HepG2 (cell line): ENCODE data around the gene DSTYK. TPM values are rescaled to one million over a fixed set of nuclear protein-coding genes. Genes with fewer than 3 reads are reported as not detected.

ENCODE experiments used
- ATF7 ChIP-seq, 2 experiments: fragments of 450-650 bp in 1 of 2; sonication (generic) in 1 of 2; formaldehyde crosslinking in 1 of 2; IDR thresholded peaks; 2 replicates each; pipeline versions ENCODE4 v1.4.0 to v1.6.1; 2016 to 2020; ENCODE audit warnings: antibody characterized with exemption in 1 of 2, mild to moderate bottlenecking in 1 of 2, missing genetic modification reagents in 1 of 2
- NFRKB ChIP-seq: fragments of 450-650 bp; IDR thresholded peaks from 2 replicates; pipeline ENCODE4 v1.6.1; 2017
- REL ChIP-seq: sonication (generic); formaldehyde crosslinking; conservative IDR thresholded peaks from 2 replicates; pipeline ENCODE4 v1.8.0; 2022; ENCODE audit warnings: mild to moderate bottlenecking, missing genetic modification reagents, moderate library complexity
- ZNF331 ChIP-seq: sonication (generic); formaldehyde crosslinking; IDR thresholded peaks from 2 replicates; pipeline ENCODE4 v1.4.0; 2020; ENCODE audit warnings: missing genetic modification reagents
- ZNF879 ChIP-seq: sonication (generic); formaldehyde crosslinking; IDR thresholded peaks from 2 replicates; pipeline ENCODE4 v1.8.1; 2023; ENCODE audit warnings: missing genetic modification reagents
- polyA plus RNA-seq, 8 experiments: library from polyadenylated mRNA; depleted of rRNA in 3 of 8; stranded (reverse) in 7 of 8; unstranded in 1 of 8; fragments of >200 nt; fragmentation: Illumina TruSeq in 4 of 8; extraction: Trizol in 4 of 8; gene quantifications; 2 replicates each; pipeline versions ENCODE4 v1.2.1 to v1.2.3, GENCODE V29; 2011 to 2016; ENCODE audit warnings: low read depth in 4 of 8, missing spikeins in 1 of 8, mixed read lengths in 1 of 8; ENCODE audit not compliant: insufficient read depth in 1 of 8
- total RNA-seq, 5 experiments: library from RNA; depleted of rRNA; stranded (reverse); fragments of >200 nt; fragmentation: Illumina TruSeq; extraction: Trizol; gene quantifications; 2 replicates each; pipeline ENCODE4 v1.2.3, GENCODE V29; 2016; ENCODE audit warnings: low read depth in 1 of 5
- TF ChIP-seq, protein P1 (sequence below): sonication (generic); formaldehyde crosslinking; IDR thresholded peaks from 2 replicates; pipeline ENCODE4 v1.4.0; 2020; ENCODE audit warnings: missing genetic modification reagents
- TF ChIP-seq, protein P2 (sequence below): sonication (generic); formaldehyde crosslinking; IDR thresholded peaks from 2 replicates; pipeline ENCODE4 v1.4.0; 2020; ENCODE audit warnings: missing genetic modification reagents; ENCODE audit errors: not compliant biosample characterization
- TF ChIP-seq, protein P3 (sequence below): sonication (generic); formaldehyde crosslinking; IDR thresholded peaks from 2 replicates; pipeline ENCODE4 v1.4.0; 2020; ENCODE audit warnings: missing genetic modification reagents, borderline replicate concordance
- TF ChIP-seq, protein P4 (sequence below): sonication (generic); formaldehyde crosslinking; IDR thresholded peaks from 2 replicates; pipeline ENCODE4 v1.5.0; 2020; ENCODE audit warnings: mild to moderate bottlenecking, missing genetic modification reagents
- TF ChIP-seq, protein P5 (sequence below): sonication (generic); formaldehyde crosslinking; IDR thresholded peaks from 2 replicates; pipeline ENCODE4 v1.4.0; 2020; ENCODE audit warnings: low read depth, missing genetic modification reagents

Gene DSTYK
- total and polyA plus RNA-seq, 2 of the 13 experiments (the other 11 are each of a cell fraction or from before 2014, with no cell fraction given) = 2.6 to 4.8 TPM

DNA sequence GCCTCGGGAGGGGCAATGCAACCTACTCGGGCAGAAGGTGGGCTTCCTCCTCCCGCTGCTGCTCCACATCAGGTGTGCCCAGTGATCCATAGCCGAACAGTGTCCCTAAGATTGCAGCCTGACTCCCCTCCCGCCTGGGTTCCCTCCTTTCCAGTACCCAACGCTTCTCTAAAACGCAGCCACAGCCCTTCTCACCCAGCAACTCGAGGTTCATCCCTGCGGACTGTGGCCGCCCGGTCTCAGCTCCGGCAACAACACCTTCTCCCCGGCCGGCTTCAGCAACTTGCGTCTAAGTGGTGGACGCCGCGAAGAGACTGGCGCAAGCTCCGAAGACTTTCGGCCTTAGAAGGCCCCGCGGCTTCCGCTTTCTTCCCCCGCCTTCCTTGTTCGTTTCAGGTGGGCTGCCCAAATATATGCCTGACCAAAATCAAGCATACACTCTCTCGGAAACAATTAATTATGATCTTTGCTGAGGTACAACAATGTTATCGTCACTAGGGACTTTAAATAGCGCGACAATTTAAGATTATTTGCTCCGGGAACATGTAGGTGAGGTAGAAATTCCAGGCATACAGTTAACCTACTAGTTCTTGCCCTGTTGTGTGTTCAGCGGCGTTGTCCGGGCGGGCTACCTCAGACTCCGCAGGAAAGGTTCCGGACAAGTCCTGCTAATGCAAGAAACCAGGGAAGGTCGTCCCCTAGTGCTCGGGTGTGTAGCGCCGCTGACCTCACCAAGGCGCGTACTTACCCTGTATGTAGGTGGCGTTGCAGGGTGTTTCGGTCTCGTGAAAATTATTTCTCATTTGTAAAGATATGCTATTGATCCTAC, 89.6 kb downstream of the DSTYK start, which contains the start of gene RBBP5 (continued):
- TF ChIP-seq, protein P1, sequence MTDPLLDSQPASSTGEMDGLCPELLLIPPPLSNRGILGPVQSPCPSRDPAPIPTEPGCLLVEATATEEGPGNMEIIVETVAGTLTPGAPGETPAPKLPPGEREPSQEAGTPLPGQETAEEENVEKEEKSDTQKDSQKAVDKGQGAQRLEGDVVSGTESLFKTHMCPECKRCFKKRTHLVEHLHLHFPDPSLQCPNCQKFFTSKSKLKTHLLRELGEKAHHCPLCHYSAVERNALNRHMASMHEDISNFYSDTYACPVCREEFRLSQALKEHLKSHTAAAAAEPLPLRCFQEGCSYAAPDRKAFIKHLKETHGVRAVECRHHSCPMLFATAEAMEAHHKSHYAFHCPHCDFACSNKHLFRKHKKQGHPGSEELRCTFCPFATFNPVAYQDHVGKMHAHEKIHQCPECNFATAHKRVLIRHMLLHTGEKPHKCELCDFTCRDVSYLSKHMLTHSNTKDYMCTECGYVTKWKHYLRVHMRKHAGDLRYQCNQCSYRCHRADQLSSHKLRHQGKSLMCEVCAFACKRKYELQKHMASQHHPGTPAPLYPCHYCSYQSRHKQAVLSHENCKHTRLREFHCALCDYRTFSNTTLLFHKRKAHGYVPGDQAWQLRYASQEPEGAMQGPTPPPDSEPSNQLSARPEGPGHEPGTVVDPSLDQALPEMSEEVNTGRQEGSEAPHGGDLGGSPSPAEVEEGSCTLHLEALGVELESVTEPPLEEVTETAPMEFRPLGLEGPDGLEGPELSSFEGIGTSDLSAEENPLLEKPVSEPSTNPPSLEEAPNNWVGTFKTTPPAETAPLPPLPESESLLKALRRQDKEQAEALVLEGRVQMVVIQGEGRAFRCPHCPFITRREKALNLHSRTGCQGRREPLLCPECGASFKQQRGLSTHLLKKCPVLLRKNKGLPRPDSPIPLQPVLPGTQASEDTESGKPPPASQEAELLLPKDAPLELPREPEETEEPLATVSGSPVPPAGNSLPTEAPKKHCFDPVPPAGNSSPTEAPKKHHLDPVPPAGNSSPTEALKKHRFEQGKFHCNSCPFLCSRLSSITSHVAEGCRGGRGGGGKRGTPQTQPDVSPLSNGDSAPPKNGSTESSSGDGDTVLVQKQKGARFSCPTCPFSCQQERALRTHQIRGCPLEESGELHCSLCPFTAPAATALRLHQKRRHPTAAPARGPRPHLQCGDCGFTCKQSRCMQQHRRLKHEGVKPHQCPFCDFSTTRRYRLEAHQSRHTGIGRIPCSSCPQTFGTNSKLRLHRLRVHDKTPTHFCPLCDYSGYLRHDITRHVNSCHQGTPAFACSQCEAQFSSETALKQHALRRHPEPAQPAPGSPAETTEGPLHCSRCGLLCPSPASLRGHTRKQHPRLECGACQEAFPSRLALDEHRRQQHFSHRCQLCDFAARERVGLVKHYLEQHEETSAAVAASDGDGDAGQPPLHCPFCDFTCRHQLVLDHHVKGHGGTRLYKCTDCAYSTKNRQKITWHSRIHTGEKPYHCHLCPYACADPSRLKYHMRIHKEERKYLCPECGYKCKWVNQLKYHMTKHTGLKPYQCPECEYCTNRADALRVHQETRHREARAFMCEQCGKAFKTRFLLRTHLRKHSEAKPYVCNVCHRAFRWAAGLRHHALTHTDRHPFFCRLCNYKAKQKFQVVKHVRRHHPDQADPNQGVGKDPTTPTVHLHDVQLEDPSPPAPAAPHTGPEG (CRISPR knock-in tag) = no peak; the same call in 1 of the 2 replicates
- TF ChIP-seq ZNF331 (CRISPR knock-in tag) = peak; percentile 92
- peak; percentile 47; the same call in 1 of the 2 replicates for TF ChIP-seq REL
- TF ChIP-seq, protein P2, sequence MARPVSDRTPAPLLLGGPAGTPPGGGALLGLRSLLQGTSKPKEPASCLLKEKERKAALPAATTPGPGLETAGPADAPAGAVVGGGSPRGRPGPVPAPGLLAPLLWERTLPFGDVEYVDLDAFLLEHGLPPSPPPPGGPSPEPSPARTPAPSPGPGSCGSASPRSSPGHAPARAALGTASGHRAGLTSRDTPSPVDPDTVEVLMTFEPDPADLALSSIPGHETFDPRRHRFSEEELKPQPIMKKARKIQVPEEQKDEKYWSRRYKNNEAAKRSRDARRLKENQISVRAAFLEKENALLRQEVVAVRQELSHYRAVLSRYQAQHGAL (CRISPR knock-in tag) = no peak
- TF ChIP-seq NFRKB = no peak
- TF ChIP-seq ATF7 (IDR thresholded peaks at IDR 0.05) = peak; percentile 57; the same call in 1 of the 2 replicates
- peak; percentile 71 for TF ChIP-seq ATF7 (CRISPR knock-in tag; IDR thresholded peaks at IDR 0.05)
- TF ChIP-seq, protein P3, sequence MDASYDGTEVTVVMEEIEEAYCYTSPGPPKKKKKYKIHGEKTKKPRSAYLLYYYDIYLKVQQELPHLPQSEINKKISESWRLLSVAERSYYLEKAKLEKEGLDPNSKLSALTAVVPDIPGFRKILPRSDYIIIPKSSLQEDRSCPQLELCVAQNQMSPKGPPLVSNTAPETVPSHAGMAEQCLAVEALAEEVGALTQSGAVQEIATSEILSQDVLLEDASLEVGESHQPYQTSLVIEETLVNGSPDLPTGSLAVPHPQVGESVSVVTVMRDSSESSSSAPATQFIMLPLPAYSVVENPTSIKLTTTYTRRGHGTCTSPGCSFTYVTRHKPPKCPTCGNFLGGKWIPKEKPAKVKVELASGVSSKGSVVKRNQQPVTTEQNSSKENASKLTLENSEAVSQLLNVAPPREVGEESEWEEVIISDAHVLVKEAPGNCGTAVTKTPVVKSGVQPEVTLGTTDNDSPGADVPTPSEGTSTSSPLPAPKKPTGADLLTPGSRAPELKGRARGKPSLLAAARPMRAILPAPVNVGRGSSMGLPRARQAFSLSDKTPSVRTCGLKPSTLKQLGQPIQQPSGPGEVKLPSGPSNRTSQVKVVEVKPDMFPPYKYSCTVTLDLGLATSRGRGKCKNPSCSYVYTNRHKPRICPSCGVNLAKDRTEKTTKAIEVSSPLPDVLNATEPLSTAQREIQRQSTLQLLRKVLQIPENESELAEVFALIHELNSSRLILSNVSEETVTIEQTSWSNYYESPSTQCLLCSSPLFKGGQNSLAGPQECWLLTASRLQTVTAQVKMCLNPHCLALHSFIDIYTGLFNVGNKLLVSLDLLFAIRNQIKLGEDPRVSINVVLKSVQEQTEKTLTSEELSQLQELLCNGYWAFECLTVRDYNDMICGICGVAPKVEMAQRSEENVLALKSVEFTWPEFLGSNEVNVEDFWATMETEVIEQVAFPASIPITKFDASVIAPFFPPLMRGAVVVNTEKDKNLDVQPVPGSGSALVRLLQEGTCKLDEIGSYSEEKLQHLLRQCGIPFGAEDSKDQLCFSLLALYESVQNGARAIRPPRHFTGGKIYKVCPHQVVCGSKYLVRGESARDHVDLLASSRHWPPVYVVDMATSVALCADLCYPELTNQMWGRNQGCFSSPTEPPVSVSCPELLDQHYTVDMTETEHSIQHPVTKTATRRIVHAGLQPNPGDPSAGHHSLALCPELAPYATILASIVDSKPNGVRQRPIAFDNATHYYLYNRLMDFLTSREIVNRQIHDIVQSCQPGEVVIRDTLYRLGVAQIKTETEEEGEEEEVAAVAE = peak; percentile 81
- TF ChIP-seq, protein P4, sequence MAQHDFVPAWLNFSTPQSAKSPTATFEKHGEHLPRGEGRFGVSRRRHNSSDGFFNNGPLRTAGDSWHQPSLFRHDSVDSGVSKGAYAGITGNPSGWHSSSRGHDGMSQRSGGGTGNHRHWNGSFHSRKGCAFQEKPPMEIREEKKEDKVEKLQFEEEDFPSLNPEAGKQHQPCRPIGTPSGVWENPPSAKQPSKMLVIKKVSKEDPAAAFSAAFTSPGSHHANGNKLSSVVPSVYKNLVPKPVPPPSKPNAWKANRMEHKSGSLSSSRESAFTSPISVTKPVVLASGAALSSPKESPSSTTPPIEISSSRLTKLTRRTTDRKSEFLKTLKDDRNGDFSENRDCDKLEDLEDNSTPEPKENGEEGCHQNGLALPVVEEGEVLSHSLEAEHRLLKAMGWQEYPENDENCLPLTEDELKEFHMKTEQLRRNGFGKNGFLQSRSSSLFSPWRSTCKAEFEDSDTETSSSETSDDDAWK (CRISPR knock-in tag) = no peak
- TF ChIP-seq, protein P5, sequence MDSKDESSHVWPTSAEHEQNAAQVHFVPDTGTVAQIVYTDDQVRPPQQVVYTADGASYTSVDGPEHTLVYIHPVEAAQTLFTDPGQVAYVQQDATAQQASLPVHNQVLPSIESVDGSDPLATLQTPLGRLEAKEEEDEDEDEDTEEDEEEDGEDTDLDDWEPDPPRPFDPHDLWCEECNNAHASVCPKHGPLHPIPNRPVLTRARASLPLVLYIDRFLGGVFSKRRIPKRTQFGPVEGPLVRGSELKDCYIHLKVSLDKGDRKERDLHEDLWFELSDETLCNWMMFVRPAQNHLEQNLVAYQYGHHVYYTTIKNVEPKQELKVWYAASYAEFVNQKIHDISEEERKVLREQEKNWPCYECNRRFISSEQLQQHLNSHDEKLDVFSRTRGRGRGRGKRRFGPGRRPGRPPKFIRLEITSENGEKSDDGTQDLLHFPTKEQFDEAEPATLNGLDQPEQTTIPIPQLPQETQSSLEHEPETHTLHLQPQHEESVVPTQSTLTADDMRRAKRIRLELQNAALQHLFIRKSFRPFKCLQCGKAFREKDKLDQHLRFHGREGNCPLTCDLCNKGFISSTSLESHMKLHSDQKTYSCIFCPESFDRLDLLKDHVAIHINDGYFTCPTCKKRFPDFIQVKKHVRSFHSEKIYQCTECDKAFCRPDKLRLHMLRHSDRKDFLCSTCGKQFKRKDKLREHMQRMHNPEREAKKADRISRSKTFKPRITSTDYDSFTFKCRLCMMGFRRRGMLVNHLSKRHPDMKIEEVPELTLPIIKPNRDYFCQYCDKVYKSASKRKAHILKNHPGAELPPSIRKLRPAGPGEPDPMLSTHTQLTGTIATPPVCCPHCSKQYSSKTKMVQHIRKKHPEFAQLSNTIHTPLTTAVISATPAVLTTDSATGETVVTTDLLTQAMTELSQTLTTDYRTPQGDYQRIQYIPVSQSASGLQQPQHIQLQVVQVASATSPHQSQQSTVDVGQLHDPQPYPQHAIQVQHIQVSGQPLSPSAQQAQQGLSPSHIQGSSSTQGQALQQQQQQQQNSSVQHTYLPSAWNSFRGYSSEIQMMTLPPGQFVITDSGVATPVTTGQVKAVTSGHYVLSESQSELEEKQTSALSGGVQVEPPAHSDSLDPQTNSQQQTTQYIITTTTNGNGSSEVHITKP (CRISPR knock-in tag) = peak; percentile 76; the same call in 1 of the 2 replicates
- TF ChIP-seq ZNF879 (CRISPR knock-in tag) = no peak
